Cardiac septum (tissue), 1 donor: ENCODE results near the gene RAVER1. TPM values are rescaled to one million over a fixed set of nuclear protein-coding genes. Genes with fewer than 3 reads are reported as not detected.
"Not testable (repeated sequence)": the region's sequence is repeated elsewhere in the genome, so short reads cannot be mapped to it uniquely, and the experiment has no call there.

Source experiments
- DNase-seq: peaks from one replicate; pipeline ENCODE4 v3.0.0-alpha.2; 2020; ENCODE audit warnings: low spot score
- intact Hi-C: fragments of 100-400 bp; cut with DNase I; formaldehyde crosslinking; loops from one replicate; pipeline ENCODE4 v1.14.0; 2022
- total RNA-seq: library from RNA; stranded (reverse); fragmentation: NEBNext Ultra II Directional; extraction: Animal tissue kit (Norgen Biotek cat#: 25700); gene quantifications from one replicate; pipeline ENCODE4 v1.2.1, GENCODE V29; 2021
- donor health status: DM: no; HTN: no; CAD: no.

Gene RAVER1
- total RNA-seq, 1 donor from 2014 or later = 17.8 TPM

DNA sequence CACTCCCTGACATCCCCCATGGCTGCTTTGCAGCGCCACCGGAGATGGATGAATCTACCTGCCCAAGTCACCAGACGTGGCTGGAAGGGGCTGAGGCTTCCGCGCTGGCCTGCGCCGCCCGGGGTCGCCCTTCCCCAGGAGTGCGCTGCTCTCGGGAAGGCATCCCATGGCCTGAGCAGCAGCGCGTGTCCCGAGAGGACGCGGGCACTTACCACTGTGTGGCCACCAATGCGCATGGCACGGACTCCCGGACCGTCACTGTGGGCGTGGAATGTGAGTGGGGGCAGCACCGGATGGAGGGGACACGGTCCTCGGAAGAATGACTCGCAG is 39.0 kb downstream of the RAVER1 start:
- no peak for DNase-seq
- intact Hi-C loops = no loop called here

DNA sequence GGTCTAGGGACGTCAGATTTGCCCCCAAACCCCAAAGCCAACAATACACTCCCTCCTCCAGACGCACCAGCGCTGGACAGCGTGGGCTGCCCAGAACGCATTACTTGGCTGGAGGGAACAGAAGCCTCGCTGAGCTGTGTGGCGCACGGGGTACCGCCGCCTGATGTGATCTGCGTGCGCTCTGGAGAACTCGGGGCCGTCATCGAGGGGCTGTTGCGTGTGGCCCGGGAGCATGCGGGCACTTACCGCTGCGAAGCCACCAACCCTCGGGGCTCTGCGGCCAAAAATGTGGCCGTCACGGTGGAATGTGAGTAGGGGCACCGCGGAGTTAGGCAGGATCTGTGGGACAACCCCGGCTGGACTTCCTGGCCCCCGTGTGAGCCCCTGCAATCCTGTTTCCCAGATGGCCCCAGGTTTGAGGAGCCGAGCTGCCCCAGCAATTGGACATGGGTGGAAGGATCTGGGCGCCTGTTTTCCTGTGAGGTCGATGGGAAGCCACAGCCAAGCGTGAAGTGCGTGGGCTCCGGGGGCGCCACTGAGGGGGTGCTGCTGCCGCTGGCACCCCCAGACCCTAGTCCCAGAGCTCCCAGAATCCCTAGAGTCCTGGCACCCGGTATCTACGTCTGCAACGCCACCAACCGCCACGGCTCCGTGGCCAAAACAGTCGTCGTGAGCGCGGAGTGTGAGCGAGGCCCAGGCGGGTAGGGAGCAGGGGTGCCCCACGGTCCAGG is 39.5 kb downstream of the RAVER1 start:
- no peak for DNase-seq
- intact Hi-C loops = no loop called here

DNA sequence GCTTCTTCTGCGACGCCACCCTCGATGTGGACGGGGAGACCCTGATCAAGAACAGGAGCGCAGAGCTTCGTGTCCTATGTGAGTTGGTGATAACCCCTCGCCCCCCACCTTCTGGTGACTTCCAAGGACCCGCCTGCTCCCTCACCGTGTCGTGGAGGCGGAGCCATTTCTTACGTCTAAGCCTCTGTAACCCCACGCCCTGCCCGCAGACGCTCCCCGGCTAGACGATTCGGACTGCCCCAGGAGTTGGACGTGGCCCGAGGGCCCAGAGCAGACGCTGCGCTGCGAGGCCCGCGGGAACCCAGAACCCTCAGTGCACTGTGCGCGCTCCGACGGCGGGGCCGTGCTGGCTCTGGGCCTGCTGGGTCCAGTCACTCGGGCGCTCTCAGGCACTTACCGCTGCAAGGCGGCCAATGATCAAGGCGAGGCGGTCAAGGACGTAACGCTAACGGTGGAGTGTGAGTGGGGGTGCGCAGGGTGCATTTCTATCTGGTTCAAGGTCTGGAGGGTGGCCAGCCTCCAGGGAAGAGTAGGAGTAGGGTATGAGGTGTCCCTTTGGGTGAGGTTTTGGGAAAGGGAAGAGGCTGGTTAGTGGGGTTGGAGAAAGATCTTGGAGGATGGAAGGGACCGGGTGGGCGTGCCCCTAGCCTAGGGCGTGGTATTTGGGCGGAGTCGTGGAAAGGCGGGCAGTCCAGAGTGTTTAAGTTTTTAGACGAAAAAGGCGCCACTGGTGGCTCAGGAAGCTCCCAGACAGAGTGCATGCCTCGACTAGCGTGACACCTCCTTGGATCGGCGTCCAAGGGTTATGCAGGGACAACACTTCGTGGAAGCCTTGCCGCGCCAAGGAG is 40.3 kb downstream of the RAVER1 start:
- DNase-seq = no peak
- intact Hi-C loops = no loop called here

DNA sequence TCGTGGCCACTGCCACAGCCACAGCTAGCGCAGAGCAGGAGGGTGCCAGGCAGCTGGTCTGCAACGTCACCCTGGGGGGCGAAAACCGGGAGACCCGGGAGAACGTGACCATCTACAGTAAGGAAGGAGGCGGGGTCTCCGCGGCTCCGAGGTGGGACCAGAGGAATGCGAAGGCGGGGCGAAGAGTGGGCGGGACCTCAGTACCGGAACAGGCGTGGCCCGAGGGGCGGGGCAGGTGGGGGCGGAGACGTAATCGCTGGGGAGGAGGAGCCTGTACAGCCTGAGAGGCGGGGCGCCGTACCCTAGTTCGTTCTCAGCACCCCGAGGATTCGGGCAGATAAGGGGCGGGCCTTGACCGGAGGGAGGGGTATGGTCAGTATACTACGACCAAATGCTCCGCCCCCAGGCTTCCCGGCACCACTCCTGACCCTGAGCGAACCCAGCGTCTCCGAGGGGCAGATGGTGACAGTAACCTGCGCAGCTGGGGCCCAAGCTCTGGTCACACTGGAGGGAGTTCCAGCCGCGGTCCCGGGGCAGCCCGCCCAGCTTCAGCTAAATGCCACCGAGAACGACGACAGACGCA is 41.0 kb downstream of the RAVER1 start:
- intact Hi-C loops = no loop called here
- DNase-seq = peak; percentile 90

DNA sequence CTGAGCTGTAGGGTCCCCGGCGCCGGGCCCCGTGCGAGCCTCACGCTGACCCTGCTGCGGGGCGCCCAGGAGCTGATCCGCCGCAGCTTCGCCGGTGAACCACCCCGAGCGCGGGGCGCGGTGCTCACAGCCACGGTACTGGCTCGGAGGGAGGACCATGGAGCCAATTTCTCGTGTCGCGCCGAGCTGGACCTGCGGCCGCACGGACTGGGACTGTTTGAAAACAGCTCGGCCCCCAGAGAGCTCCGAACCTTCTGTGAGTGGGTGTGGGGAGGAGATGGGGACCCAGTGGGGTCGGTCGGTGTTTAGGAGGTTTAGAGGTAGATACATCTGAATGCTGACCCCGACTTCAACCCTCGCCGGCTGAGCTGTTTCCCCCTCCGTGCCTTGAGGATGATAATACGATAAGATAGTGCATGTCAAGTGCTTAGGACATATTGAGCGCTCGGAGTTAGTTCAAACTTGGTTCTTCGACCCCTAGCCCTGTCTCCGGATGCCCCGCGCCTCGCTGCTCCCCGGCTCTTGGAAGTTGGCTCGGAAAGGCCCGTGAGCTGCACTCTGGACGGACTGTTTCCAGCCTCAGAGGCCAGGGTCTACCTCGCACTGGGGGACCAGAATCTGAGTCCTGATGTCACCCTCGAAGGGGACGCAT is 41.6 kb downstream of the RAVER1 start:
- intact Hi-C loops = no loop called here
- DNase-seq = no peak

DNA sequence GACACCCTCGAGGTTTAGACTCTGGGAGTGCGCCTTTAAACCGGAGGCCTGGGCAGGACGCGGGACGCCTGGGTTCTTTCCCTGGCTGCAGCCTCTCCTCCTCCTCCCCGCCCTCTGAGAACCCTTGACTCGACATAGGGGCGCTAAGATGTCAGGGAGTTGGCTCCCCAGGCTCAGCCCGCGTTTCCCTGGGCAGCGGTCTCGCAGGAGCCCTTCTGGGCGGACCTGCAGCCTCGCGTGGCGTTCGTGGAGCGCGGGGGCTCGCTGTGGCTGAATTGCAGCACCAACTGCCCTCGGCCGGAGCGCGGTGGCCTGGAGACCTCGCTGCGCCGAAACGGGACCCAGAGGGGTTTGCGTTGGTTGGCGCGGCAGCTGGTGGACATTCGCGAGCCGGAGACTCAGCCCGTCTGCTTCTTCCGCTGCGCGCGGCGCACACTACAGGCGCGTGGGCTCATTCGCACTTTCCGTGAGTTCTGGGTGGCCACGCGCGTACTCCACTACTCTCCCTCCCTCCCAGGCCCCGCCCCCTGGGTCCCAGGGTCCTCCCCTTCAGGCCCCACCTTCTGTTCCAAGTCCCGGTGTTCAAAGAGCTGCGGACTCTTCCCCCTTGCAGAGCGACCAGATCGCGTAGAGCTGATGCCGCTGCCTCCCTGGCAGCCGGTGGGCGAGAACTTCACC is 42.3 kb downstream of the RAVER1 start:
- intact Hi-C loops = no loop called here

DNA sequence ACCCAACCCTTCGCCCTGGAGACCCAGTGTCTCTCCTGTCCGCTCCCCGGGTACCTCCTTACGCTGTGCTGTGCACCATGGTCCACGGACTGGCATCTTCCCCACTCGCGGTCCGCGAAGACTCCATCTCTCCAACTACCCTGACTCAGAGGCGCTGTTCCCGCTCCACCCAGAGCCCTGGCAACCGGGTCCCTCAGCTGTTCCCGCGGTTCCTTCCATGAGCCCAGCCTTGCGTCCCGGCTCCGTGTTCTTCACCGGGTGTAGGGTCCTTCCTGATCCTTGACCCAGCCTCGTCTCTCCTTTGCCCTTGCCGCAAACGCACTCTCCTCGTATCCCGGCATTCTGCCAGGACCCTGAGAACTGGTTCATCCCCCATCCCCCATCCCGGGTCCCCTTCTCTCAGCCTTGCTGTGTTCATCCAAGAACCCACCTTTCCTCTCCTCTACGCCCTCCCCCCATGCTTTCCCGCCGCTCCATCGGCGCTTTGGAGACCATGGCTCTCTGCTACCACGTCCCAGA is 42.9 kb downstream of the RAVER1 start:
- intact Hi-C loops = no loop called here
- no peak for DNase-seq

More for the DNA sequence above, 42.3 kb downstream of the RAVER1 start:
- DNase-seq = no peak

DNA sequence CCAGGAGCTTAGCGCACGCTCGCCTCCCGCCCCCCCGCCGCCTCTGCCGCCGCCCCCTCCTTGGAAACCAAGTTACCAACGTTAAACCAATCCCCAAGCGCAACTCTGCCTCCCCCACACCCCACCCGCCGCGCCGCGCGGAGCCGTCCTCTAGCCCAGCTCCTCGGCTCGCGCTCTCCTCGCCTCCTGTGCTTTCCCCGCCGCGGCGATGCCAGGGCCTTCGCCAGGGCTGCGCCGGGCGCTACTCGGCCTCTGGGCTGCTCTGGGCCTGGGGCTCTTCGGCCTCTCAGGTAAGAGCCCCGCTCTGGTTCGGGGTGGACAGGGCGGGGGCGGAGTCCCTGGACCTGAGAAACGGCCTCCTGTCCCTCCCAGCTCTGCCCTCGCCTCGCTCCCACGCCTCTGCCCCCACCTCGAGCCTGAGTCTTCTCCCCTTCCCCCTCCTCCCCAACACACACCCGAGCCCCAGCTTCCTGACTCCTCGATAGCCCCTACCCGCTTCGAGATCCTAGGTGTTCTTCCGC is 43.4 kb downstream of the RAVER1 start, which contains the start of gene ICAM5:
TSS of gene ICAM5 (plus strand) at position 117 of the 521 bp plus-strand sequence. CDS start at position 209, 92 bp downstream.
- DNase-seq = no peak
- intact Hi-C loops = no loop called here

DNA sequence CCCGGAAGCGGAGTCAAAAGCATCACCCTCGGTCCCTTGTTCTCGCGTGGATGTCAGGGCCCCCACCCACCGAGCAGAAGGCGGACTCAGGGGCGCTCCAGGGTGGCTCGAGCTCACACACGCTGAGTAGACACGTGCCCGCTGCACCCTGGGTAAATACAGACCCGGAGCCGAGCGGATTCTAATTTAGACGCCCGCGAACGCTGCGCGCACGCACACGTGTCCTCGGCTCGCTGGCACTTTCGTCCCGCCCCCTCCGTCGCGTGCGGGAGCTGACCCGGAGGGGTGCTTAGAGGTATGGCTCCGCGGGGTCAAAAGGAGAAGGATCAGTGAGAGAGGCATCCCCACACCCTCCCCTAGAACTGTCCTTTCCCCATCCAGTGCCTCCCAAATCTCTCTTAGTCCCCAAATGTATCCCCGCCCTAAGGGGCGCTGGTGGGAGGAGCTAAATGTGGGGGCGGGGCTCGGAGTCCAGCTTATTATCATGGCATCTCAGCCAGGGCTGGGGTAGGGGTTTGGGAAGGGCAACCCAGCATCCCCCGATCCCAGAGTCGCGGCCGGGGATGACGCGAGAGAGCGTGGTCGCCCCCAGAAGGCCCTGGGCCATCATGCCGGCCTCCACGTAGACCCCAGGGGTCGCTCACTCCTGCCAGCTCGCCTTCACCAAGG is 44.0 kb downstream of the RAVER1 start:
- intact Hi-C loops = no loop called here
- DNase-seq = no peak

DNA sequence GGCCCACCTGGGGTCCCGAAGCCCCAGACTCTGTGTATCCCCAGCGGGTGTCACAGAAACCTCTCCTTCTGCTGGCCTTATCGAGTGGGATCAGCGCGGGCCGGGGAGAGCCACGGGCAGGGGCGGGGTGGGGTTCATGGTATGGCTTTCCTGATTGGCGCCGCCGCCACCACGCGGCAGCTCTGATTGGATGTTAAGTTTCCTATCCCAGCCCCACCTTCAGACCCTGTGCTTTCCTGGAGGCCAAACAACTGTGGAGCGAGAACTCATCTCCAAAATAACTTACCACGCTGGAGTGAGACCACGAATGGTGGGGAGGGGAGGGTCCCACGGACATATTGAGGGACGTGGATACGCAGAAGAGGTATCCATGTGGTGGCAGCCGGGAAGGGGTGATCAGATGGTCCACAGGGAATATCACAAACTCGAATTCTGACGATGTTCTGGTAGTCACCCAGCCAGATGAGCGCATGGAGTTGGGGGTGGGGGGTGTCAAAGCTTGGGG is 44.6 kb downstream of the RAVER1 start:
- intact Hi-C loops = no loop called here
- DNase-seq = no peak

DNA sequence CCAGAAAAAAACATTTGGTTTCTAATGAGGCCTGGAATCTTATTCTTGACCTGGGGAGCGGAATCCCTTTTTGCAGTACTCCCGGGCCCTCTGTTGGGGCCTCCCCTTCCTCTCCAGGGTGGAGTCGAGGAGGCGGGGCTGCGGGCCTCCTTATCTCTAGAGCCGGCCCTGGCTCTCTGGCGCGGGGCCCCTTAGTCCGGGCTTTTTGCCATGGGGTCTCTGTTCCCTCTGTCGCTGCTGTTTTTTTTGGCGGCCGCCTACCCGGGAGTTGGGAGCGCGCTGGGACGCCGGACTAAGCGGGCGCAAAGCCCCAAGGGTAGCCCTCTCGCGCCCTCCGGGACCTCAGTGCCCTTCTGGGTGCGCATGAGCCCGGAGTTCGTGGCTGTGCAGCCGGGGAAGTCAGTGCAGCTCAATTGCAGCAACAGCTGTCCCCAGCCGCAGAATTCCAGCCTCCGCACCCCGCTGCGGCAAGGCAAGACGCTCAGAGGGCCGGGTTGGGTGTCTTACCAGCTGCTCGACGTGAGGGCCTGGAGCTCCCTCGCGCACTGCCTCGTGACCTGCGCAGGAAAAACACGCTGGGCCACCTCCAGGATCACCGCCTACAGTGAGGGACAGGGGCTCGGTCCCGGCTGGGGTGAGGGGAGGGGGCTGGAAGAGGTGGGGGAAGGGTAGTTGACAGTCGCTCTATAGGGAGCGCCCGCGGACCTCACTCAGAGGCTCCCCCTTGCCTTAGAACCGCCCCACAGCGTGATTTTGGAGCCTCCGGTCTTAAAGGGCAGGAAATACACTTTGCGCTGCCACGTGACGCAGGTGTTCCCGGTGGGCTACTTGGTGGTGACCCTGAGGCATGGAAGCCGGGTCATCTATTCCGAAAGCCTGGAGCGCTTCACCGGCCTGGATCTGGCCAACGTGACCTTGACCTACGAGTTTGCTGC is 46.3 kb downstream of the RAVER1 start, which contains the start of gene ICAM4:
TSS of gene ICAM4 (plus strand) at position 153 of the 935 bp plus-strand sequence. CDS start at position 211, 58 bp downstream.
- intact Hi-C loops = no loop called here
- DNase-seq = peak; percentile 84

DNA sequence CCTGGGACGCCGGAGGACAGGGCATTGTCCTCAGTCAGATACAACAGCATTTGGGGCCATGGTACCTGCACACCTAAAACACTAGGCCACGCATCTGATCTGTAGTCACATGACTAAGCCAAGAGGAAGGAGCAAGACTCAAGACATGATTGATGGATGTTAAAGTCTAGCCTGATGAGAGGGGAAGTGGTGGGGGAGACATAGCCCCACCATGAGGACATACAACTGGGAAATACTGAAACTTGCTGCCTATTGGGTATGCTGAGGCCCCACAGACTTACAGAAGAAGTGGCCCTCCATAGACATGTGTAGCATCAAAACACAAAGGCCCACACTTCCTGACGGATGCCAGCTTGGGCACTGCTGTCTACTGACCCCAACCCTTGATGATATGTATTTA is 47.9 kb downstream of the RAVER1 start:
- intact Hi-C loops = no loop called here
- DNase-seq = no peak

DNA sequence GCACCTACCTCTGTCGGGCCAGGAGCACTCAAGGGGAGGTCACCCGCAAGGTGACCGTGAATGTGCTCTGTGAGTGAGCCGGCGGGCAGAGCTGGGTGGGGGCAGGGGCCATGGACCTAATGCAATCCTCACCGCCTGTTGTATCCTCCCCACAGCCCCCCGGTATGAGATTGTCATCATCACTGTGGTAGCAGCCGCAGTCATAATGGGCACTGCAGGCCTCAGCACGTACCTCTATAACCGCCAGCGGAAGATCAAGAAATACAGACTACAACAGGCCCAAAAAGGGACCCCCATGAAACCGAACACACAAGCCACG is 48.4 kb downstream of the RAVER1 start:
- DNase-seq = no peak
- intact Hi-C loops = no loop called here

DNA sequence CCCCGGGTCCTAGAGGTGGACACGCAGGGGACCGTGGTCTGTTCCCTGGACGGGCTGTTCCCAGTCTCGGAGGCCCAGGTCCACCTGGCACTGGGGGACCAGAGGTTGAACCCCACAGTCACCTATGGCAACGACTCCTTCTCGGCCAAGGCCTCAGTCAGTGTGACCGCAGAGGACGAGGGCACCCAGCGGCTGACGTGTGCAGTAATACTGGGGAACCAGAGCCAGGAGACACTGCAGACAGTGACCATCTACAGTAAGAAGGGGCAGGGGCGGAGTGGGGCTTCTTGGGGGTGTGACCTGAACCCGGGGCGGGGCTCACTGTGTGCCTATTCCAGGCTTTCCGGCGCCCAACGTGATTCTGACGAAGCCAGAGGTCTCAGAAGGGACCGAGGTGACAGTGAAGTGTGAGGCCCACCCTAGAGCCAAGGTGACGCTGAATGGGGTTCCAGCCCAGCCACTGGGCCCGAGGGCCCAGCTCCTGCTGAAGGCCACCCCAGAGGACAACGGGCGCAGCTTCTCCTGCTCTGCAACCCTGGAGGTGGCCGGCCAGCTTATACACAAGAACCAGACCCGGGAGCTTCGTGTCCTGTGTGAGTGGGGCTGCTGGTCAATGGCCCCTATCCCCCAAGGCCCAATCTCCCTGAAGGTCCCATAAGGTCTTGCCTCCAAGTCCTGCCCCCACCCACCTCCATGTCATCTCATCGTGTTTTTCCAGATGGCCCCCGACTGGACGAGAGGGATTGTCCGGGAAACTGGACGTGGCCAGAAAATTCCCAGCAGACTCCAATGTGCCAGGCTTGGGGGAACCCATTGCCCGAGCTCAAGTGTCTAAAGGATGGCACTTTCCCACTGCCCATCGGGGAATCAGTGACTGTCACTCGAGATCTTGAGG is 49.0 kb downstream of the RAVER1 start:
- intact Hi-C loops = no loop called here
- DNase-seq = no peak

DNA sequence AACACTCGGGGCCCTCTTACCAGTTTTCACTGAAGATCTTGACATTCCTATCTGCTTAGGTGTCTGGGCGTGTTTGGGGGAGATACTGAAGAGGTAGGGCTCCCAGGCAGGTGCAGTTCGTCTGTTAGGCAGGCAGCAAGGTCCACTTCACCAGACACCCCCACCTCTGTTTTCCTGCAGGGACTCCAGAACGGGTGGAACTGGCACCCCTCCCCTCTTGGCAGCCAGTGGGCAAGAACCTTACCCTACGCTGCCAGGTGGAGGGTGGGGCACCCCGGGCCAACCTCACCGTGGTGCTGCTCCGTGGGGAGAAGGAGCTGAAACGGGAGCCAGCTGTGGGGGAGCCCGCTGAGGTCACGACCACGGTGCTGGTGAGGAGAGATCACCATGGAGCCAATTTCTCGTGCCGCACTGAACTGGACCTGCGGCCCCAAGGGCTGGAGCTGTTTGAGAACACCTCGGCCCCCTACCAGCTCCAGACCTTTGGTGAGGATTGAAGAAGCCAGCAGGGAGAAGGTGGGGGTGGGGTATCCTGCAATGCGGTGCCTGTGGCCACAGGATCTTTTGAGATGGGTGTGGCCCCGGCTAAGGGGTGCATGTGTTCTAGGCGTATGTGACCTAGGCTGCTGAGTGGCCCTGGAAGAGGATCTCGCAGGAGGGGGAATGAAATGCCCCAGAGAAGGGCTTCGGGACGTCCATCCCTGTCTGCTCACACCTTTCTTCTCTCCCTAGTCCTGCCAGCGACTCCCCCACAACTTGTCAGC is 49.8 kb downstream of the RAVER1 start:
- DNase-seq = no peak
- intact Hi-C loops = no loop called here

DNA sequence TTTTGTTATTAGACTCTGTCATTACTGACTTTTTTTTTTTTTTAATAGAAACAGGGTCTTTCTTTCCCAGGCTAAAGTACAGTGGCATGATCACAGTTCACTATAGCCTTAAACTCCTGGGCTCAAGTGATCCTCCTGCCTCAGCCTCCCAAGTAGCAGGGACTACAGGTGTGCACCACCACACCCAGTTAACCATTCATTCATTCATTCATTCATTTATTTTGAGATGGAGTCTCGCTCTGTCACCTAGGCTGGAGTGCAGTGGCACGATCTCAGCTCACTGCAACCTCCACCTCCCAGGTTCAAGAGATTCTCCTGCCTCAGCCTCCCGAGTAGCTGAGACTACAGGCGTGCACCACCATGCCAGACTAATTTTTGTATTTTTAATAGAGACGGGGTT is 51.3 kb downstream of the RAVER1 start:
- DNase-seq, intact Hi-C loops: not testable (repeated sequence)
